Spleen (tissue), 7 donors: ENCODE results near the gene CALHM2.

Source experiments
- POLR2AphosphoS5 ChIP-seq, 3 donors: sonication (generic); formaldehyde crosslinking; IDR thresholded peaks; one replicate each; pipeline ENCODE4 v1.5.1; 2017; ENCODE audit warnings: antibody characterized with exemption in 3 of 3
- TF ChIP-seq, protein P1 (sequence below), 11 experiments: fragments of 200-600 bp in 7 of 11; fragments of 450-650 bp in 4 of 11; sonication (generic) in 4 of 11; IDR thresholded peaks in 8 of 11; conservative IDR thresholded peaks in 3 of 11; 1 replicate in 7 of 11; 2 replicates in 4 of 11; pipeline versions ENCODE4 v1.4.0 to v1.8.0; 2016 to 2021; ENCODE audit warnings: antibody characterized with exemption in 11 of 11, inconsistent platforms in 4 of 11, mild to moderate bottlenecking in 1 of 11
- donor health status: DM: no; HTN: no; CAD: no; lungs with moderate emphysema.
- donor health status: DM: no; HTN: no; CAD: no.
- donor health status: DM: no; HTN: no; CAD: no.

DNA sequence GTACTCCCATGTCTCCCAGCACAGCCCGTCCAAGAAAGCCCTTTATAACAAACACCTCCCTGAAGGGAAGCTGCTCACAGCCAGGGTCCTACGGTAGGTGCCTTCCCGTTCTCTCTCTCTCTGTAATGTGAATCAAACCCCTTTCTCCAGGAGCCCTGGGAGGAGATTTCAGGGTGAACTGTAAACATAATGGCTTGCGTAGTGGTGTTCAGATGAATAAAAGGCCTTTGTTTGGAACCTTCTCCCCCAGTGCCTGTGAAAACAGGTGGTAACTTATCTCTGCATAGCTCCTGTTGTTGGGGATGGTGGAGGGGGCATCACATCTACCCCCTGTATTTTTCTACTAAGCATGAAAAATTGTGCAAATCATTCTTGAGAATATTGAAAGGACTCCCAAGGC, 12.4 kb downstream of the CALHM2 start:
- TF ChIP-seq, protein P1, sequence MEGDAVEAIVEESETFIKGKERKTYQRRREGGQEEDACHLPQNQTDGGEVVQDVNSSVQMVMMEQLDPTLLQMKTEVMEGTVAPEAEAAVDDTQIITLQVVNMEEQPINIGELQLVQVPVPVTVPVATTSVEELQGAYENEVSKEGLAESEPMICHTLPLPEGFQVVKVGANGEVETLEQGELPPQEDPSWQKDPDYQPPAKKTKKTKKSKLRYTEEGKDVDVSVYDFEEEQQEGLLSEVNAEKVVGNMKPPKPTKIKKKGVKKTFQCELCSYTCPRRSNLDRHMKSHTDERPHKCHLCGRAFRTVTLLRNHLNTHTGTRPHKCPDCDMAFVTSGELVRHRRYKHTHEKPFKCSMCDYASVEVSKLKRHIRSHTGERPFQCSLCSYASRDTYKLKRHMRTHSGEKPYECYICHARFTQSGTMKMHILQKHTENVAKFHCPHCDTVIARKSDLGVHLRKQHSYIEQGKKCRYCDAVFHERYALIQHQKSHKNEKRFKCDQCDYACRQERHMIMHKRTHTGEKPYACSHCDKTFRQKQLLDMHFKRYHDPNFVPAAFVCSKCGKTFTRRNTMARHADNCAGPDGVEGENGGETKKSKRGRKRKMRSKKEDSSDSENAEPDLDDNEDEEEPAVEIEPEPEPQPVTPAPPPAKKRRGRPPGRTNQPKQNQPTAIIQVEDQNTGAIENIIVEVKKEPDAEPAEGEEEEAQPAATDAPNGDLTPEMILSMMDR (IDR thresholded peaks at IDR 0.05 in 8 of 11, conservative IDR thresholded peaks at IDR 0.05 in 3 of 11) = no peak
- no peak for TF ChIP-seq POLR2AphosphoS5 (IDR thresholded peaks at IDR 0.05)
